Purkinje cell (primary cell): ENCODE results near the gene CETP. TPM values are rescaled to one million over a fixed set of nuclear protein-coding genes. Genes with fewer than 3 reads are reported as not detected.

Experiments used
- polyA plus RNA-seq: library from polyadenylated mRNA; unstranded; fragments of >200 nt; fragmentation: Nextera tagmentation; gene quantifications from 2 replicates; pipeline ENCODE4 v1.2.1, GENCODE V29; 2014

The CETP gene
- polyA plus RNA-seq = not detected in 2 replicates

GRCh38 chr16:56961851-56962281 lies at the start of gene CETP:
Gene CETP (plus strand): TSS chr16:56961950. CDS start chr16:56961980, 30 bp downstream.

GRCh38 chr16:56931892-56932720 lies 29.6 kb upstream of the CETP start, which contains the start of gene HERPUD1:
Gene HERPUD1 (plus strand): TSS chr16:56932142. CDS start chr16:56932245, 103 bp downstream.

GRCh38 chr16:56988948-56989945 lies 27.5 kb downstream of the CETP start, which contains the start of gene NLRC5:
Gene NLRC5 (plus strand): TSS chr16:56989557. CDS start chr16:57020713, 31,156 bp downstream.

Other genes starting within 250 kb of the CETP start
- gene NUP93, start 231.8 kb upstream of the CETP start, polyA plus RNA-seq = 395 and 529 TPM in 2 replicates
- 0.09 and 0.20 TPM in 2 replicates for gene SLC12A3, start 96.7 kb upstream of the CETP start, polyA plus RNA-seq
- 71.8 and 87.9 TPM in 2 replicates for gene HERPUD1, start 29.8 kb upstream of the CETP start, polyA plus RNA-seq
- gene NLRC5, start 27.6 kb downstream of the CETP start, polyA plus RNA-seq = 1.1 and 3.2 TPM in 2 replicates
- gene CPNE2, start 130.6 kb downstream of the CETP start, polyA plus RNA-seq = 3.3 and 9.6 TPM in 2 replicates
- gene PSME3IP1, start 224.1 kb downstream of the CETP start, polyA plus RNA-seq = 58.1 and 67.8 TPM in 2 replicates
- 19.3 and 21.3 TPM in 2 replicates for gene RSPRY1, start 224.4 kb downstream of the CETP start, polyA plus RNA-seq